ENCODE data around the gene POLR1B.

DNA sequence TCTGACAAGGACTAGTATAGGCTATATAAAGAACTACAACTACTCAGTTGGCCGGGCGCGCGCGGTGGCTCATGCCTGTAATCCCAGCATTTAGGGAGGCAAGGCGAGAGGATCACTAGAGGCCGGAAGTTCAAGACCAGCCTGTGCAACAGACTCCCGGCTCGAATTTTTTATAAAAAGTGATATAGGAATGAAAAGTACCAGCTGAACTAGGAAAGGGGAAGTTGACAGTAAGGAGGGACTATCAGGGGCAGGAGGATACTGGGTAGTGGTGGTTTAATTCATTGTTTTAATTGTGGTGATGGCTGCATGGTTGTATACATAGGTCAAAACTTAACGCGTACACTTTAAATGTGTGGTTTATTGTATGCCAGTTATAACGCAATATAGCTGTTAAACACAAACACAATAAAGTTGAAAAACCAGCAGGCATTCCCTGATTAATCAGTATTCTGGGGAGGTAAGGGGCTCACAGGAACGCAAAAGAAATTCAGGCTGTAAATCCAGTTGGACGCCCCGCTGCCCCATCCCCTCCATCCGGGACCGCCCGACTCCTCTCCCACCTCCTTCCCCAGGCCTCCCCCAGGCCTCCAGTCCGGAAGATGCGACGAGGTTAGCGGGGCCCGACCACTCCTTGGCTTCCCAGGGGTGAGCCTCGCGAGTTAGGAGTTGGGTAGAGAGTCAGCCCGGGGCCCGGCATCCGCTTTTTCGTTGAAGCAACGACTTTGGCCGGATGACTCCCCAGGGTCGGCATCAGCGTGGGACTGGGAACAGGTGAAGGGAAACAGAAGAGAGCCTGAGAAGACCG lies 746 bp upstream of the POLR1B start:
- TF ChIP-seq, protein P1, sequence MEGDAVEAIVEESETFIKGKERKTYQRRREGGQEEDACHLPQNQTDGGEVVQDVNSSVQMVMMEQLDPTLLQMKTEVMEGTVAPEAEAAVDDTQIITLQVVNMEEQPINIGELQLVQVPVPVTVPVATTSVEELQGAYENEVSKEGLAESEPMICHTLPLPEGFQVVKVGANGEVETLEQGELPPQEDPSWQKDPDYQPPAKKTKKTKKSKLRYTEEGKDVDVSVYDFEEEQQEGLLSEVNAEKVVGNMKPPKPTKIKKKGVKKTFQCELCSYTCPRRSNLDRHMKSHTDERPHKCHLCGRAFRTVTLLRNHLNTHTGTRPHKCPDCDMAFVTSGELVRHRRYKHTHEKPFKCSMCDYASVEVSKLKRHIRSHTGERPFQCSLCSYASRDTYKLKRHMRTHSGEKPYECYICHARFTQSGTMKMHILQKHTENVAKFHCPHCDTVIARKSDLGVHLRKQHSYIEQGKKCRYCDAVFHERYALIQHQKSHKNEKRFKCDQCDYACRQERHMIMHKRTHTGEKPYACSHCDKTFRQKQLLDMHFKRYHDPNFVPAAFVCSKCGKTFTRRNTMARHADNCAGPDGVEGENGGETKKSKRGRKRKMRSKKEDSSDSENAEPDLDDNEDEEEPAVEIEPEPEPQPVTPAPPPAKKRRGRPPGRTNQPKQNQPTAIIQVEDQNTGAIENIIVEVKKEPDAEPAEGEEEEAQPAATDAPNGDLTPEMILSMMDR (IDR thresholded peaks at IDR 0.05; ENCODE audit: low read depth, low read length, poor library complexity, severe bottlenecking), result no peak
- TF ChIP-seq EZH2phosphoT487 (IDR thresholded peaks at IDR 0.05; ENCODE audit: borderline replicate concordance, low read length), result no peak
